Lower leg skin (tissue), 3 donors: ENCODE measurements around the gene SAPCD2.

ENCODE experiments used
- CTCF ChIP-seq, 3 donors: fragments of 450-650 bp; IDR thresholded peaks; one replicate each; pipeline ENCODE4 v1.5.1; 2016; ENCODE audit warnings: antibody characterized with exemption in 3 of 3, mild to moderate bottlenecking in 3 of 3, moderate library complexity in 2 of 3
- POLR2A ChIP-seq, 2 donors: fragments of 450-650 bp; IDR thresholded peaks; one replicate each; pipeline ENCODE4 v1.6.1; 2016 to 2017; ENCODE audit warnings: antibody characterized with exemption in 2 of 2, mild to moderate bottlenecking in 1 of 2, moderate library complexity in 1 of 2

GRCh38 chr9:137030538-137031527 is 39.5 kb downstream of the SAPCD2 start:
- no peak for TF ChIP-seq CTCF (IDR thresholded peaks at IDR 0.05)
- no peak for TF ChIP-seq POLR2A (IDR thresholded peaks at IDR 0.05)
